Measurements from ENCODE around the gene CBX4.
A peak's percentile ranks its signal among the peaks of the same experiment; 100 is the strongest.
"Not testable (repeated sequence)": the region's sequence is repeated elsewhere in the genome, so short reads cannot be mapped to it uniquely, and the experiment has no call there.

CBX4 gene

DNA sequence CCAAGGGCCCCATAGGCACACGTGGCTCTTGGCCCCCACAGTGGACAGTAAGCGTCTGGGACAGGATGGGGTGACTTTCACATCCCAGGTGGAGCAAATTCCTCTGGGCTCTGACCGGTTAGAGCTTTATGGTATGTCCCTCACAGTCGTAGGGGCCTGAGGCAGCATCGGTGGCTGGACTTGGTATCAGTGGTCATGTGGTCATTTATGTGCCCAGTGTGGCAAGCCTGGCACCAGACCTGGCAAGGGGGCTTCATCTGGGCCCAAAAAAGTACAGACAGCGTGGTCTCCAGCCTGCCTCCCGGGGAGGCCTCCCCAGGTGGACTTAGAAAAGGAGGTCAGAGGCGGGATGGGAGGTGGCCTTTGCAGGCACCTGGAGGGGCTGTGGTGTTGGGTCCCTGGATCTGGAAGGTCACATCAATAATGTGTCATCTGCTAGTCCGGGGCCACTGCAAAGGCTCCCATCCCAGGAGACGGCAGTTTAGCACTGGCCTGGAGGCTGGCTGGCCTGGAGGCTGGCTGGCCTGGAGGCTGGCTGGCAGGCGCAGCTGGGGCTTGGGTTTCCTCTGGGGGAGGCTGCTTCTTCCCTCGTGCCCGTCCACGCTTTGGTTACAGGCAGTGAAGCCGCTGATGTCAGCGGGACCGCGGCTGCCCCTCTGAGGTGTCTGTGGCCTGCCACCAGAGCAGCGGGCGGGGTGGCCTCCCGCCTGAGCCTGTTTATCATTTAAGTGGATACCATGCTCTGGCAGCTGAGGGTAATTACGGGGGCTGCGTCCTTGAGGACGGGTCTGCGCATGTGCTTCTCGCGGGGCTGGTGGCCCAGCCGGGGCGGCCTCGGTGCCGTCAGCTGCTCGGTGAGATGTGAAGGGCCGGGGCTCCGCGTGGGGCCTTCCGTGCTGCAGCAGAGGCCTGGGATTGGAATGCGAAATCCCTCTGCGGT is 20.7 kb upstream of the CBX4 start:
- DNase-seq (ENCODE audit: low read depth) = no peak

DNA sequence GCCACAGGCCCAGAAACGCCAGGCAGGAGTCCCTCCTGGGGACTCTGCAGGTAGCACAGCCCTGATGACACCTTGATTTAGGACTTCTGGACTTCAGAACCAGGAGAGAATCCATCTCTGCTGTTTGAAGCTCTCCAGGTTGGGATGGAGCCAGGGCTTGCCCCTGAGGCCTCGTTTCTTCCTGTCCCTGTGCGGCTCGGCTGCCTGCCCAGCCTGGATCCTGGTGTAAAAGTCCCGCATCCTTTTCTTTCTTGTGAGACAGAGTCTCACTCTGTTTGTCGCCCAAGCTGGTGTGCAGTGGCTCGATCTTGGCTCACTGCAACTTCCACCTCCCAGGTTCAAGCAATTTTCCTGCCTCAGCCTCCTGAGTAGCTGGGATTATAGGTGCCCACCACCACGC is 17.9 kb upstream of the CBX4 start:
- no peak for DNase-seq (ENCODE audit: low read depth)

DNA sequence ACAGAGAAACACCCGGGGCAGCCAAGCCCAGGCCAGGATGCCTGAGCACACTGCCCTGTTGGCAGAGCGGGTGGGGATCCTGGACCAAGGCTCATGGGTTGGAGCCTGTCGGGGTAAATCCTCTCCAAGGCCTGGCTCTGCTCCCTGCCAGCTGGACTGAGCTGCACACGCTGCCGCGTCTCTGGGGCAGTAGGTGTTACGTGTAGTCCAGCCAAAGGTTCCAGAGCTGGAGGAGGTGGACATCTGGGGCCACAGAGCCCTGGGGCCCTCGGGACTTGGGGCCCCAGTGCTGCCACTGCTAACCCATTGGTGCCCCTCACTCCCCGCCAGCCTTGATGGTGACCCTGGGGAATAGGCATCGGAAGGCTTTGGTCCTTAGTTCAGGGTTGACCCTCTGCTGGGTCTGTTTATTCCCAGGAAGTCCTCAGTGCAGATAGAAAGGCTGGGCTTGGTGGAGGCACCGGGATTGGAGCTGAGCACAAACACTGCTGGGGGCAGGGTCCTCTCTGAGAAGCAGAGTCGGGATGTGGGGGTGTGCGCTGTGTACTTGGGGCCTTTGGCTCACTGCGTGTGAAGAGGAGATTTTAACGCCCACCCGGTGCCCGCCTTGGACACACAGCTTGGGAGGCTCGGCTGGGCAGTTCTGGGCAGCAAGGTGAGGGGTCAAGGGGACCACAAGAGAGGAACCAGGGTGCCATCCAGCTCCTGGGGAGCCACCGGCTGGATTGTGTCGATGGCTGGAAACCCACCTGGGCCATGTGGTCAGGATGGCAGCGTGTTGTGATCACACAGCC is 16.3 kb upstream of the CBX4 start:
- no peak for DNase-seq (ENCODE audit: low read depth)

DNA sequence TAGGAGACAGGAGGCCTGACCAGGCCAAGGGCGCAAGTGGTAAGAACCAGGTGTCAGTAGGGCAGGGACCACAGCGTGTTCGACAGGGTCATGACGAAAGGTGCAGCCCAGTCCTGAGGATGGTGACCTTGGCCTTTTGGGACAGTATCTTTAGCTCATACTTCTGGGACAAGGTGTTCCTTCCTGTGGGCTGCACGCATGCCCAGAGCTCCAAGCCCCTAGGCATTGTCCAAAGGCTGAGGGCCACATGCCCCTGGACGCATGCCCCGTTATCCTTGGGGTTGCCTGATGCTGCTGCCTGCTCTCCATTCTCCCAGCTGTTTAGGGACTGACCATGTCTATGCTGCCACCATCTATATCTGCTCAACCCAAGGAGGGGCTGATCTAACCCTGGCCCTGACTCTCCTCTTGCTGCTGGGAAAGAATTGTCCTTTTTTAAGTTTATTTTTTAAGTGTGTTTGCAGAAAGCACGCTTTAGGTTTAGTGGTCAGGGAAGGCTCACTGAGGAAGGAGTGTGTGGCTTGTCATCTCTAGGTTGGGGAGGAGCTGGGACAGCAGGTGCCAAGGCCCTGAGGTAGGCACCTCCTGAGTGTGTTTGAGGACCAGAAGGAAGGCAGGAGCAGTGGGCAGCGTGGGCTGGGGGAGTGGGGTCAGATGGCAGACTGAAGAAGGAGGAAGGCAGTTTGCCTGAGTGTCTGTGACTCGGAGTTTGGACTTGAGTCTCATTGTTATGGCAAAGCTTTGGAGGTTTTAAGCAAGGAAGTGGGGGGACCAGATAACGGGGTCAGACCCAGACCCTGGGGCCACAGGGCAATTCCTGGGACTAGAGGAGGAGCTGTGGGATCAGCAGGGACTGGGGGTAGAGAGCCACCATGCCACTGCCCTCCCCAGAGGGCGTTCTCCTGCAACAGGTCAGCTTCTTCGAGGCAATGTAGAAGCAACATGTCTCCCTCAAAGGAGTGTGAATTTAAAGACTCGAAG is 15.1 kb upstream of the CBX4 start:
- DNase-seq (ENCODE audit: low read depth) = no peak

DNA sequence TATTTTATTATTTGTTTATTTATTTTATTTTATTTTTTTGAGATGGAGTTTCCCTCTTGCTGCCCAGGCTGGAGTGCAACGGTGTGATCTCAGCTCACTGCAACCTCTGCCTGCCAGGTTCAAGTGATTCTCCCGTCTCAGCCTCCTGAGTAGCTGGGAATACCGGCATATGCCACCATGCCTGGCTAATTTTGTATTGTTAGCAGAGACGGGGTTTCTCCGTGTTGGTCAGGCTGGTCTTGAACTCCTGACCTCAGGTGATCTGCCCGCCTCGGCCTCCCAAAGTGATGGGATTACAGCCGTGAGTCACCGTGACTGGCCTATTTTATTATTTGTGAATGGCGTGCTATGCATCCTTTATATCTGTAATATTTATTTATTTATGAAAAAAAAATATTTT is 13.9 kb upstream of the CBX4 start:
- DNase-seq (ENCODE audit: low read depth) = not testable (repeated sequence)

DNA sequence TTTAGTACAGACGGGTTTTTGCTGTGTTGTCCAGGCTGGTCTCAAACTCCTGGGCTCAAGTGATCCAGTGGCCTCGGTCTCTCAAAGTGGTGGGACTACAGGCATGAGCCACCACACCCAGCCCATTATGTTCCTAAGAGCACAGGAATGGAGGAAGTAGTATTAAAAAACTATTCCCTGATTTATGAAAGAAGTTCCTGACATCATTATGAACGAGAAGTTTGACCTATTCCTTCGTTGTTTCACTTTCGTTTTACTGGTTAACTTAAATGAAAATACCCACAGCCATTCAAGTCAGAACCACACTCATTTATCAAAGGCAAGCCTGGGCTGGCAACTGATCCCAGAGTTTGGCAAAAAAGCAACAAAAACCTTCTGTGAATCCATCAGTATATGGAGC is 13.5 kb upstream of the CBX4 start:
- DNase-seq (ENCODE audit: low read depth) = peak; percentile 58

DNA sequence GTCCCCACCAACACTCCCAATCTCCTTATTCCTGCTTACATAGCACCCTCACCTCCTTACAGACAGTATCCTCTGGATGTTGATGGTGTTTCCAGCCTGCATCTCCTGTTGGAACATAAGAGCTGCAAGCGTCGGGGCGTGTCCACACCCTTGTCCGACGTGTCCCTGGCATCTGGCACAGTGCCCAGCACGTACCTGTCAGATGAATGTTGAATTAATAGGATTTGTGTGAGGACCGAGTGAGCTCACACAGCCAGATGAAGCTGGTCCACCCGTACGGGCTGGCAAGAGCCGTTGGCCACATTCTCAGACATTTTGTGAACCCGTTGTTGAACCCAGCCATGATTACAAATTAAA is 12.2 kb upstream of the CBX4 start:
- DNase-seq (ENCODE audit: low read depth) = no peak

DNA sequence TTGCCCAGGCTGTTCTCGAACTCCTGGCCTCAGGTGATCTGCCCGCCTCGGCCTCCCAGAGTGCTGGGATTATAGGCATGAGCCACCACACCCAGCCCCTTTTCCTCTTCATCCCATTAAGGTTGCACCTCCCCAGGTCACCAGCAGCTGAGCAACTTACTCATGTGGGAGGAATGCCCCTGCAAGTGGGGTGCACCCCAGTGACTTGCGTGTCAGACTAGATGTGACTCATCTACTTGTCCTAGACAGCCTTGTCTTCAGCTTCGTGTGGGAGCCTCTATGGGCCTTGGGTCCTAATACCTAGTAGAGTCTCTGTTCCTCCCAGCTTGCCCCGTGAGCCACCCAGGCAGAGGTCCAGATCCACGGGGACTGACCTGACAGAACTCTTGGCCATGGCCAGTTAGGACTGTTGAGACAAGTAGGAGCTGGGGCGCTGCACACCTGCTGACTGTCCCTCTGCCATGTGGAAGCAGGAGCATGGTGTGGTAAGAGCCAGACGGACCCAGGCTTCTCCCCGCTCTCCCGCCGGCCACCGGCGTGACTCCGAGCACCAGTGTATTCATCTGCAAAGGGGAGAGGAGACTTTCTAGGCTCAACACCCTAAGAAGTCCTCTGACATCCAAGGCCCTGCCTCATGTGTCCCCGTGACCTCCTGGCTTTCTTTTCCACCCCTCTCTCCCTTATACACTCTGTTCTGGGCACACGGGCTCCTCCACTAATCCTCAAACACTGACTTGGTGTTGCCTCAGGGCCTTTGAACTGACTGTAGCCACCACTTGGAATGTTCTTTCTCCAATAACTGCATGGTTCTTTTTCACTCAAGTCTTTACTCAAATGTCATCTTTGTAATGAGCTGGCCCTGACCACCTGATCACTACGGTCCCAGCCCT is 11.6 kb upstream of the CBX4 start:
- DNase-seq (ENCODE audit: low read depth) = peak; percentile 80

DNA sequence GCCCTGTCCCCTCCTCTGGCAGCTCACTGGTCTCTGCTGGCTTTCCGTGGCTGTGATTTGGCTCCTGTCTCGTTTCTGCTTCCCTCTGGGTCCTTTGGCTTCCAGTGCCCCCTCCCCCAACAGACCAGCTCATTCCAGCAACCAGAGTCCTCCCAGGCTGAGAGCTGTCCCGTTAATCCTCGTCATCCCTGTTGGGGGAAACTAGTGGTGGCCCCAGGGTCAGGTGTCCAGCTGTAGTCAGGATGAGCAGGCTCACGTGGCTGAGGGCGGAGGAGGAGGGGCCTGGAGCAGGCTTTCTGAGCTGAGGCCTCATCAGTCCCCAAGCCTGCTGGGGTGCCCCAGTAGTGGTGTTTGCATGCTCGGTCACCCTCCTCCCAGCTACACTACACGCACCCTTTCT is 10.7 kb upstream of the CBX4 start:
- DNase-seq (ENCODE audit: low read depth) = no peak

DNA sequence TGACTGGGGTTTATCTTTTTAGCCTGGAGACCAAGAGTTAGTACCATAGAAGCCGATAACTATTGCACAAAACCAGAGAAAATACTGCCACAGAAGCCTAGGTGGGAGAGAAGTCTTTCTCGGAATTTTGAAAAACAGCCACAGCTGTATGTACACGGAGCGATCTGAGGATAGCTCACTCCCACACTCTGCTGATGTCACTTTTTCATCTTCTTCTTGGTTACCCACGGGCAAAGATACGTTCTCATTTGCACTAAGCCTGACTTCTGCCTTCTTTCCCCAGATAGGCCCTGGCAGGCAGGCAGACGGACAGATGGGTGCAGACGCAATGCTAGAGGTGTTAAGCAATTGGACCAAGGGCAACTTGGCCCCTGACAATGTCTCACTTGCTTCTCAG is 9.1 kb upstream of the CBX4 start:
- DNase-seq (ENCODE audit: low read depth) = no peak

DNA sequence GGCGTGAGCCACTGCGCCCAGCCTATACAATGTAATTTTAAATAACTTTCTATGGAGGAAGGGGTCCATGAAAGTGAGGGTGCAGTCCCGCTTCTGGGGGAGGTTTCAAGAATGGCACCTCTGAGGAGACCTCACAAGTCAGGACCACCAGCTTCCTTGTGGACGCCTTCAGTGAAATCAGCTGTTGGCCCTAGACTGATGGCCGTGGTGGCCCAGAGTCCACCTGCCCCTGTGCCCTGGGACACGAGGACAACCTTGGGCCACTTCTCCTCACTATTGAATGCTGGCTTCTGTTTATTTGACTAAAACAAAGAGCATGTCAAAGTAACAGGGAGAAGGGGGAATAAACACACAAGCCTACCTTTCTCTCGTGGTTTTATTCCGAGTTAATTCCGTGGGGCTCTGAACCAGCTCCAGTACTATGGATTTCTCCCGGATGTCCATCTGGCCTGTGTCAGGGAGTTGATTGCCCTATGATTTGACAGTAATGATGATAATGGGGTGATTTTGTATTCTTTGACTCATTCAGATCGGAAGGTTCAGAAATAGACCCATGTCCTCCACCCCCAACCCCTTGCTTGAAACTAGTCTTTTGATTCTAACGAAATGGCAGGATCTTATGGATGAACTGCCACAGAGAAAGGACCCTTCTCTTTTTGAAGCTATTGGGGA is 8.6 kb upstream of the CBX4 start:
- DNase-seq (ENCODE audit: low read depth) = no peak

DNA sequence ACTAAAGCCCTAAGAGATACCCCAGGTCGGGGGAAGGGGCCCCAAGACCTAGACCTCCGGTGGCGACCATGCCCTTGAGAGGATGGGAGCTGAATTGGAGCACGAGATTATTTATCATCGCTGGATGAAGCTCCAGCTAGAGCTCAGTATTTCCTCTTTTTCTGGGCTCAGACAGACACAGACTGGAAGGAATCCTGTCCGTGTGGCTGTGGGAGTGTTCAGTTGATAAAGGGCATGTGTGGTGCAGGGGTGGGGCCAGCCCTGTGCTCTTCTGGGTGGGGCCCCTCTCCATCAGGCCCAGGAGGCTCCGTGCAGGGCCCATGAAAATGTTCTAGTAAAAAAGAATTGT is 6.3 kb upstream of the CBX4 start:
- peak; percentile 32 for DNase-seq (ENCODE audit: low read depth)

DNA sequence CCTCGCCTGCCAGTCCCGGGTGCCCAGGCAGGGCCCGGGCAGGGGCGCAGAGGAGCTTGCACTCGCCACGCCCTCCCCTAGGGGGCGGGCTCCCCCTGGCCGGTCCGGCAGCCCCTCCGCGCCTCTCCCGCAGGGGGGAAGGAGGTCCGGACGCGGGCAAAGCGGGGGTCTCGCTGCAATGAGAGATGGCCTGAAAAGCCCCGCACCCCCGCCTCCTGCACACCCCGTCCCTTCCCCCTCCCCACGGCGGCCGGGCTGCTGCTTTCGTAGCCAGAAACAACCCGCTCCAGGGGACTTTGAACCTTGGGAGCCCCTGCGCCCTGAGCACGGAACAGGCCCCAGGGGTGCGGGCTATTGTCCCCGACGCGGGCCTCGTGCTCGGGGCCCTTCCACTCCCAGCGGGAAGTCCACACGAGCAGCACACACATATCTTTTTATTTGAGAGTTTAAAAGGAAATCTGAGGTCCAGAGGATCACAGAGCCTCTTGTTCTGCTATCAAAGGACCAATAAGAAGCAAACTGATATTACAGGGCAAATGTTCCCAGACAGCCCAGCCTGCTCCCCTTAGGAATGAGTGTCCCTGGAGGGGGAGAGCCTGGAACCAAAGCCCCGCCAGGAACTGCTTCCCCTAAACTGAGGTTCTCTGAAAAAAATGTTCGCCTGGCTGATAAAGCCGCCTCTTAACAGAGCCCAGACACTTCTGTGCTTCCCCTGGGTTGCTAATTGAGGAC is 5.8 kb upstream of the CBX4 start:
- peak; percentile 22 for DNase-seq (ENCODE audit: low read depth)

DNA sequence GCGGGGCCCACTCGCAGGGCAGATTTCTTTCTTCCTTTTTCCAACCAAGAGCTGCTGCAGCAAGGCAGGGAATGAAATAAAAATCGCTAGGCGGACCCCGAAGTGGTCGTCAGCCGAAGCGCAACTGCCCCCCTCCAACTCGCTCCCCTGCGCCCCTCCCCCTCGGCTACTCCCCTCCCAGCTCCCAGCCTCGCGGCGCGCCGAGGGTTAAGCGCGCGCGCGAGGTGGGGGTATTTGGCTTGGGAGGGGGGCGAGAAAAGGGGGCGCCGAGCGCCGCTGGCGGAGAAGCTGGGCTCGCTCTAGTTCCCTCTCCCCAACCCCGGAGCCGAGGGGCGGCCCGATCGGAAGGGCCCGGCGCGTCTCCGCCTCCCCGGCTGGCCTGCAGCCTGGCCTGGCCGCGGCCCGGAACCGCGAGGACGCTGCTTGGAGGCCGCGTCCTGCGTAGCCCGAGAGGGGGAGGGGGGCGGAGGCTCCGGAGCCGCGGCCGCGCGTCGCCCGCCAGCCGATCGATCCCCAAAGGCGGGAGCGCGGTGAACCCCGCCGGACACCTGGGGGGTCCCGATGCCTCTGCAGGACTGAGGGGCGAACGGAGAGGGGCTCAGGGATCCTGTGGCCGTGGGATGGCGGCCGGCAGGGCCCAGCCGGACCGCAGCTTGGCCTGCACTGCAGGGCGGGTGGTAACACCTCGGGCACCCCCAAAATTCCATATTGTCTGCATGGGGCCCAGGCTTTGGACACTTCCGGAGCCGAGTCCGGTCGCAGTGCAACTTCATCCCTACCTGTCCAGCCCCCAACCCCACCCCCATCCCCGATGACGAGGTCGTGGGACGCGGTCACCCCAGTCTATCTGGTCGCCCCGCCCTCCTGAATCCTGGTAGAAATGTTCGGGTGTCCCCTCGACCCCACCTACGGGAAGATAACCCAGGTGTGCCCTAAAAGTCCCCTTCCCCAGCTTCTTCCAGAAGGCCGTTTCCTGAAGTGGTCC is 4.9 kb upstream of the CBX4 start:
- peak; percentile 74 for DNase-seq (ENCODE audit: low read depth)

DNA sequence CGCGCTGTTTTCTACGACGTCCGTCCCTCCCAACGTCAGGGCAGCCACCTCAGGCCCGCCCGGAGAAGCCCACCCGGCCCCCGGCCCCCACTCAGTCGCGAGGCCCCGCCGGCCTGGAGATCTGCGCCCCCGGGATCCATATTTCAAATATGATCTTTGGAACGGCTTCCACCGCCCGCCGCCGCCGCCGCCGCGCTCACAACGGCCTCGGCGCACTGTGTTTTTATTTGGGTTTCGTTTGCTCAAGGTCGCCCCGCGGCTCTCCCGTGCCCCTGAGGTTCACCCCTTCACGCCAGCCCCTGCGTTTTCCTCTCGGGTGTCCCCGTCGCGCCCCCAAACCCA is 4.2 kb upstream of the CBX4 start:
- peak; percentile 17 for DNase-seq (ENCODE audit: low read depth)

DNA sequence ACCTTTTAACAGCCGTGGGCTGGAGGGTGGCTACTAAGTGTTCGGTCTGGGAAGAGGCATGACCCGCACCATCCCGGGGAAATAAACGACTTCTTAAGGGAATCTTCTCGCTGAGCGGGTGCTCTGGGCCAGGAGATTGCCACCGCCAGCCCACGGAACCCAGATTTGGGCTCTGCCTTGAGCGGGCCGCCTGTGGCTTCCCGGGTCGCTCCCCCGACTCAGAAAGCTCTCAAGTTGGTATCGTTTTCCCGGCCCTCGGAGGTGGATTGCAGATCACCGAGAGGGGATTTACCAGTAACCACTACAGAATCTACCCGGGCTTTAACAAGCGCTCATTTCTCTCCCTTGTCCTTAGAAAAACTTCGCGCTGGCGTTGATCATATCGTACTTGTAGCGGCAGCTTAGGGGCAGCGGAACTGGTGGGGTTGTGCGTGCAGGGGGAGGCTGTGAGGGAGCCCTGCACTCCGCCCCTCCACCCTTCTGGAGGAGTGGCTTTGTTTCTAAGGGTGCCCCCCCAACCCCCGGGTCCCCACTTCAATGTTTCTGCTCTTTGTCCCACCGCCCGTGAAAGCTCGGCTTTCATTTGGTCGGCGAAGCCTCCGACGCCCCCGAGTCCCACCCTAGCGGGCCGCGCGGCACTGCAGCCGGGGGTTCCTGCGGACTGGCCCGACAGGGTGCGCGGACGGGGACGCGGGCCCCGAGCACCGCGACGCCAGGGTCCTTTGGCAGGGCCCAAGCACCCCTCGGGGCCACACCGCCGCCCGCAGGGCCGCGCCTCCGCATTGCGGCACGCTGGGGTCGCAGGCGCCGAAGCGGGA is 3.6 kb upstream of the CBX4 start:
- DNase-seq (ENCODE audit: low read depth) = peak; percentile 27

DNA sequence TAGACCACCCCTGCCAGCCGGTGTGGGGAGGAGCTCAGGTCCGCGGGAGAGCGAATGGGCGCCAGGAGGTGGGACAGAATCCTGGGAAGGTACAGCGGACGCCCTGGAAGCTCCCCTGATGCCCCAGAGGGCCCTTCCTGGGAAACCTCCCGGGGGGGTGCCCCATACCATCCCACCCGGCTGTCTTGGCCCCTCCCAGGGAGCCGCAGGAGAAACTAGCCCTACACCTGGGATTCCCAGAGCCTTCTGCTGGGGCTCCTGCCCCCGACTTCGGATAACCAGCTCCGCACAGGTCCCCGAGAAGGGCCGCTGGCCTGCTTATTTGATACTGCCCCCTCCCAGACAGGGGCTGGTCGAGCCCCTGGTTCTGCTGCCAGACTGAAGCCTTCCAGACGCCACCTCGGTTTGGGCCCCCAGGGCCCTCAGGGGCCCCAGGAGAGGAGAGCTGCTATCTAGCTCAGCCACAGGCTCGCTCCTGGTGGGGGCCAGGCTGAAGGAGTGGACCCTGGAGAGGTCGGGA is 3.0 kb upstream of the CBX4 start:
- DNase-seq (ENCODE audit: low read depth) = no peak

Data from iris pigment epithelial cell (primary cell).